H1 (cell line): ENCODE results near the gene ZNF699. TPM values are rescaled to one million over a fixed set of nuclear protein-coding genes. Genes with fewer than 3 reads are reported as not detected.

Source experiments
- CTCF ChIA-PET: fragments of 300-600 bp; sonication (Branson Sonifier 250); formaldehyde crosslinking; loops from one replicate; lab custom pipeline; 2021; ENCODE audit not compliant: partially characterized antibody; lab: Charles Lee
- POLR2A ChIA-PET: fragments of 300-600 bp; sonication (Branson Sonifier 250); formaldehyde crosslinking; loops from one replicate; lab custom pipeline; 2021; ENCODE audit warnings: inconsistent platforms; ENCODE audit not compliant: partially characterized antibody; lab: Charles Lee
- DNase-seq, 2 experiments: peaks; one replicate each; pipeline versions ENCODE4 v3.0.0 to v3.0.0-alpha.2; 2010 to 2022; ENCODE audit warnings: low spot score in 2 of 2, low read depth in 1 of 2, mixed read lengths in 1 of 2
- FAIRE-seq: peaks from 2 replicates; lab custom pipeline; 2011; peaks lifted over from hg19 to GRCh38; lab: Jason Lieb, UNC
- H2AFZ ChIP-seq: 2 replicates; pipeline ENCODE4 v1.8.1; 2012; ENCODE audit warnings: low read length, inconsistent platforms
- H2AK5ac ChIP-seq: 2 replicates; pipeline ENCODE4 v1.6.1; 2013; ENCODE audit warnings: low read depth, low read length
- H2BK120ac ChIP-seq: replicated peaks from 2 replicates; pipeline ENCODE3; 2013; ENCODE audit warnings: low read depth, low read length, inconsistent platforms
- H2BK12ac ChIP-seq: 2 replicates; pipeline ENCODE4 v1.6.1; 2013; ENCODE audit warnings: low read depth, low read length
- H2BK15ac ChIP-seq: 2 replicates; pipeline ENCODE4 v1.6.1; 2013; ENCODE audit warnings: low read length
- H2BK20ac ChIP-seq: 2 replicates; pipeline ENCODE4 v1.6.1; 2013; ENCODE audit warnings: low read length
- H2BK5ac ChIP-seq: 2 replicates; pipeline ENCODE4 v1.6.1; 2013; ENCODE audit warnings: low read depth, low read length
- H3K14ac ChIP-seq: 2 replicates; pipeline ENCODE4 v1.6.1; 2013; ENCODE audit warnings: inconsistent platforms; ENCODE audit not compliant: insufficient read length
- H3K18ac ChIP-seq: 2 replicates; pipeline ENCODE4 v1.6.1; 2013; ENCODE audit warnings: low read length; ENCODE audit errors: extremely low read depth
- H3K23ac ChIP-seq: 2 replicates; pipeline ENCODE4 v1.6.1; 2013; ENCODE audit warnings: inconsistent platforms; ENCODE audit not compliant: insufficient read length
- H3K23me2 ChIP-seq: 2 replicates; pipeline ENCODE4 v1.6.1; 2013; ENCODE audit warnings: low read depth, low read length
- H3K27ac ChIP-seq: 2 replicates; pipeline ENCODE4 v1.6.1; 2011; ENCODE audit warnings: low read depth, low read length, inconsistent platforms
- H3K27me3 ChIP-seq, 4 experiments: replicated peaks in 1 of 4; 1 replicate in 1 of 4; 2 replicates in 3 of 4; pipeline versions ENCODE4 v1.6.1 to v1.8.1; 2011 to 2013; ENCODE audit warnings: low read length in 3 of 4, mild to moderate bottlenecking in 3 of 4, inconsistent platforms in 2 of 4, mixed read lengths in 2 of 4, moderate library complexity in 1 of 4; ENCODE audit not compliant: control insufficient read depth in 3 of 4, insufficient read depth in 3 of 4; ENCODE audit errors: extremely low read depth in 1 of 4
- H3K36me3 ChIP-seq, 4 experiments: 2 replicates each; pipeline versions ENCODE4 v1.6.1 to v1.8.1; 2011 to 2013; ENCODE audit warnings: mild to moderate bottlenecking in 4 of 4, low read length in 3 of 4, moderate library complexity in 2 of 4, control low read depth in 1 of 4, inconsistent platforms in 1 of 4; ENCODE audit not compliant: insufficient read depth in 4 of 4, control insufficient read depth in 2 of 4
- H3K4ac ChIP-seq: replicated peaks from 2 replicates; pipeline ENCODE3; 2013; ENCODE audit warnings: low read length, low read depth, mixed read lengths, inconsistent platforms; ENCODE audit not compliant: insufficient read length
- H3K4me1 ChIP-seq, 4 experiments: replicated peaks in 1 of 4; 1 replicate in 1 of 4; 2 replicates in 3 of 4; pipeline versions ENCODE4 v1.6.1 to v1.8.1; 2011 to 2013; ENCODE audit warnings: low read length in 3 of 4, inconsistent platforms in 2 of 4, mixed read lengths in 1 of 4; ENCODE audit not compliant: insufficient read depth in 4 of 4, control insufficient read depth in 3 of 4
- H3K4me2 ChIP-seq, 2 experiments: 2 replicates each; pipeline versions ENCODE4 v1.6.1 to v1.8.1; 2011 to 2013; ENCODE audit warnings: low read depth in 2 of 2, low read length in 2 of 2, control low read depth in 1 of 2, inconsistent platforms in 1 of 2, mild to moderate bottlenecking in 1 of 2; ENCODE audit not compliant: insufficient read depth in 1 of 2
- H3K4me3 ChIP-seq, 4 experiments: fragments of 200-600, 300-600 bp in 1 of 4; sonication (generic), shearing (Covaris generic), sonication (Bioruptor Twin) in 1 of 4; 2 replicates each; pipeline versions ENCODE4 v1.5.1 to v1.8.1; 2011 to 2016; ENCODE audit warnings: low read length in 4 of 4, low read depth in 3 of 4, control low read depth in 2 of 4, inconsistent platforms in 2 of 4, mild to moderate bottlenecking in 2 of 4, mixed read lengths in 1 of 4, moderate library complexity in 1 of 4; ENCODE audit not compliant: insufficient read depth in 2 of 4; ENCODE audit errors: extremely low read depth in 1 of 4
- H3K56ac ChIP-seq: replicated peaks from 2 replicates; pipeline ENCODE3; 2013; ENCODE audit warnings: low read depth, mild to moderate bottlenecking, mixed read lengths, low read length, inconsistent platforms; ENCODE audit not compliant: insufficient read length
- H3K79me1 ChIP-seq: 2 replicates; pipeline ENCODE4 v1.6.1; 2013; ENCODE audit warnings: low read depth, low read length, control low read depth
- H3K79me2 ChIP-seq, 2 experiments: 2 replicates each; pipeline versions ENCODE4 v1.6.1 to v1.8.1; 2012 to 2013; ENCODE audit warnings: low read length in 2 of 2, mild to moderate bottlenecking in 2 of 2, inconsistent platforms in 1 of 2; ENCODE audit not compliant: insufficient read depth in 2 of 2, control insufficient read depth in 1 of 2
- H3K9ac ChIP-seq, 4 experiments: replicated peaks in 1 of 4; 1 replicate in 1 of 4; 2 replicates in 3 of 4; pipeline versions ENCODE4 v1.6.1 to v1.8.1; 2011 to 2013; ENCODE audit warnings: low read depth in 3 of 4, low read length in 3 of 4, control low read depth in 2 of 4, mild to moderate bottlenecking in 2 of 4, moderate library complexity in 2 of 4, inconsistent platforms in 1 of 4; ENCODE audit errors: extremely low read depth in 1 of 4
- H3K9me3 ChIP-seq, 2 experiments: 2 replicates each; pipeline versions ENCODE4 v1.6.1 to v1.8.1; 2012 to 2013; ENCODE audit warnings: mild to moderate bottlenecking in 2 of 2, moderate library complexity in 2 of 2, control low read depth in 1 of 2, inconsistent platforms in 1 of 2, low read depth in 1 of 2, low read length in 1 of 2, mixed read lengths in 1 of 2; ENCODE audit not compliant: insufficient read depth in 2 of 2
- H4K20me1 ChIP-seq, 2 experiments: replicated peaks in 1 of 2; 2 replicates each; pipeline versions ENCODE3 to v1.8.1; 2011 to 2013; ENCODE audit warnings: inconsistent platforms in 2 of 2, low read length in 2 of 2, mild to moderate bottlenecking in 1 of 2; ENCODE audit not compliant: insufficient read depth in 2 of 2, control insufficient read depth in 1 of 2
- H4K5ac ChIP-seq: 2 replicates; pipeline ENCODE4 v1.6.1; 2013; ENCODE audit warnings: low read length, low read depth, mixed read lengths, inconsistent platforms; ENCODE audit not compliant: insufficient read length
- H4K8ac ChIP-seq: 2 replicates; pipeline ENCODE4 v1.8.0; 2013; ENCODE audit warnings: mild to moderate bottlenecking, moderate library complexity, low read length, inconsistent platforms; ENCODE audit not compliant: insufficient read depth; ENCODE audit errors: extremely low read depth
- H4K91ac ChIP-seq: replicated peaks from 2 replicates; pipeline ENCODE3; 2013; ENCODE audit warnings: low read length, mixed read lengths, inconsistent platforms; ENCODE audit not compliant: insufficient read length
- ASH2L ChIP-seq: fragments of 200-600, 300-600 bp; sonication (generic); IDR thresholded peaks from one replicate; pipeline ENCODE4 v1.7.1; 2017; ENCODE audit warnings: low read length
- BACH1 ChIP-seq: IDR thresholded peaks from 2 replicates; pipeline ENCODE4 v1.6.1; 2012; ENCODE audit warnings: low read length, improper control_type of control experiment
- CEBPB ChIP-seq: IDR thresholded peaks from 2 replicates; pipeline ENCODE4 v1.6.1; 2012; ENCODE audit warnings: low read depth, low read length
- E2F6 ChIP-seq: IDR thresholded peaks from 2 replicates; pipeline ENCODE4 v1.6.1; 2012; ENCODE audit warnings: inconsistent platforms
- GTF2F1 ChIP-seq: IDR thresholded peaks from 2 replicates; pipeline ENCODE4 v1.6.1; 2012; ENCODE audit warnings: low read depth, low read length, improper control_type of control experiment, borderline replicate concordance
- KDM4A ChIP-seq: IDR thresholded peaks from one replicate; pipeline ENCODE4 v1.7.1; 2012; ENCODE audit warnings: low read depth, mild to moderate bottlenecking, moderate library complexity, low read length, inconsistent platforms; ENCODE audit not compliant: severe bottlenecking
- NRF1 ChIP-seq: IDR thresholded peaks from 2 replicates; pipeline ENCODE4 v1.6.1; 2011; ENCODE audit warnings: mild to moderate bottlenecking, low read depth, low read length, improper control_type of control experiment
- POLR2A ChIP-seq, 2 experiments: IDR thresholded peaks; 1 replicate in 1 of 2; 2 replicates in 1 of 2; pipeline ENCODE4 v1.6.1; 2011; ENCODE audit warnings: low read depth in 2 of 2, low read length in 2 of 2, mild to moderate bottlenecking in 2 of 2; ENCODE audit errors: control extremely low read depth in 1 of 2
- POLR2AphosphoS5 ChIP-seq: IDR thresholded peaks from 2 replicates; pipeline ENCODE4 v1.6.1; 2011; ENCODE audit warnings: low read depth, low read length
- RBBP5 ChIP-seq: IDR thresholded peaks from 2 replicates; pipeline ENCODE4 v1.7.1; 2012; ENCODE audit warnings: low read depth, mild to moderate bottlenecking, inconsistent platforms, low read length, moderate library complexity, borderline replicate concordance
- RXRA ChIP-seq: IDR thresholded peaks from 2 replicates; pipeline ENCODE4 v1.6.1; 2011; ENCODE audit warnings: low read depth, mild to moderate bottlenecking, low read length, moderate library complexity; ENCODE audit not compliant: insufficient read depth
- SP1 ChIP-seq: IDR thresholded peaks from 2 replicates; pipeline ENCODE4 v1.6.1; 2011; ENCODE audit warnings: low read depth, low read length
- SP4 ChIP-seq: IDR thresholded peaks from 2 replicates; pipeline ENCODE4 v1.6.1; 2012; ENCODE audit warnings: low read length, inconsistent platforms
- SRF ChIP-seq: IDR thresholded peaks from 2 replicates; pipeline ENCODE4 v1.6.1; 2011; ENCODE audit warnings: mild to moderate bottlenecking, low read depth, low read length, moderate library complexity
- TBP ChIP-seq: IDR thresholded peaks from 2 replicates; pipeline ENCODE4 v1.6.1; 2011; ENCODE audit warnings: low read depth, low read length, improper control_type of control experiment
- WGBS, 2 experiments: shearing (Covaris generic) in 1 of 2; methylation state at CpG; one replicate each; pipeline versions ENCODE4 v1.1.6 to v1.1.7; 2013 to 2015; ENCODE audit warnings: low lambda C conversion rate in 2 of 2, mixed read lengths in 2 of 2, inconsistent platforms in 1 of 2, low coverage in 1 of 2, missing lambda C conversion rate in 1 of 2; ENCODE audit not compliant: insufficient replicate concordance in 2 of 2, insufficient coverage in 1 of 2, insufficient read length in 1 of 2; ENCODE audit errors: extremely low coverage in 1 of 2, missing lambda C conversion rate in 1 of 2; 5-methylcytosine and 5-hydroxymethylcytosine counted together
- polyA plus RNA-seq, 7 experiments: library from polyadenylated mRNA; depleted of rRNA in 3 of 7; stranded (reverse) in 5 of 7; unstranded in 2 of 7; fragments of >200 nt in 5 of 7; fragments of 200-250 nt in 2 of 7; gene quantifications; 1 replicate in 5 of 7; 2 replicates in 1 of 7; 4 replicates in 1 of 7; pipeline versions ENCODE4 v1.2.1 to v1.2.3, GENCODE V29; 2011 to 2013; ENCODE audit warnings: missing spikeins in 2 of 7, mixed read lengths in 2 of 7
- total RNA-seq: library from RNA; stranded (reverse); fragmentation: NEBNext Ultra II Directional; extraction: Animal tissue kit (Norgen Biotek cat#: 25700); gene quantifications from 2 replicates; pipeline ENCODE4 v1.2.1, GENCODE V29; 2021

ZNF699 gene
- total and polyA plus RNA-seq, 2 of the 8 experiments (the other 6 are each of a cell fraction or from before 2014, with no cell fraction given) = 1.00 to 3.3 TPM

- no peak for FAIRE-seq
- peak overlapping the region; percentile 71 to 88 (median 75); a peak in 6 of 8 replicates for H3K4me3 ChIP-seq
- TF ChIP-seq POLR2AphosphoS5 (no peak), KDM4A (no peak), POLR2A (IDR thresholded peaks at IDR 0.05; ENCODE audit: control extremely low read depth in 1 of 2, low read depth in 2 of 2, low read length in 2 of 2) (no peak), CEBPB (no peak), E2F6 (peak; percentile 75), ASH2L (no peak), SP4 (no peak), NRF1 (no peak), GTF2F1 (no peak), TBP (no peak), SP1 (peak; percentile 83), BACH1 (no peak), RBBP5 (no peak), SRF (no peak), RXRA (no peak)
These were observed 13.9 kb upstream of the ZNF699 start for GRCh38 chr19:9323557-9323918.

More at GRCh38 chr19:9323557-9323918, 13.9 kb upstream of the ZNF699 start:
- no peak overlapping the region for H2BK15ac ChIP-seq
- no peak overlapping the region for H4K5ac ChIP-seq
- peak overlapping the region; percentile 9; the same call in 1 of the 2 replicates for H3K18ac ChIP-seq
- peaks cover 12 to 27% of the 10 kb centered on the region in 2 experiments; a peak in 3 of 4 replicates for H3K9me3 ChIP-seq
- POLR2A ChIA-PET = interaction anchor here (0.7 to 1.7 kb wide), 3 partner anchors 14 to 112 kb away, joined by 3 to 5 read pairs (median 4); partner anchors contain the start of genes ZNF266 and ZNF699
- WGBS, 2 experiments = 27% methylated on average over 9 of the region's 9 CpGs; no CpG with 5 or more reads in 1 of the 2 experiments
- H3K9ac ChIP-seq = peak overlapping the region in 1 of 4 experiments; percentile 8; a peak in 2 of 7 replicates
- no peaks in the 10 kb centered on the region for H4K20me1 ChIP-seq
- H3K36me3 ChIP-seq = peaks cover 0 to 11% (median 4%) of the 10 kb centered on the region in 4 experiments; a peak in 4 of 8 replicates
- no peaks in the 10 kb centered on the region for H3K27me3 ChIP-seq
- H3K23ac ChIP-seq = no peak overlapping the region
- H3K23me2 ChIP-seq = no peaks in the 10 kb centered on the region
- no peak overlapping the region for H2BK20ac ChIP-seq
- no peak overlapping the region for H3K4ac ChIP-seq
- H2BK12ac ChIP-seq = no peak overlapping the region
- H3K27ac ChIP-seq = peak overlapping the region; percentile 29; the same call in 1 of the 2 replicates
- H3K79me1 ChIP-seq = peaks cover 3% of the 10 kb centered on the region; the same call in 1 of the 2 replicates
- H2AK5ac ChIP-seq = no peak overlapping the region
- H3K56ac ChIP-seq = no peak overlapping the region
- DNase-seq = no peak
- no peak overlapping the region; the same call in 1 of the 2 replicates for H2BK5ac ChIP-seq
- peak overlapping the region; percentile 67 to 74 for H3K4me2 ChIP-seq
- no peaks in the 10 kb centered on the region; a peak in 2 of 7 replicates for H3K4me1 ChIP-seq
- CTCF ChIA-PET = interaction anchor here (0.6 kb wide), 1 partner anchor 295 kb away, joined by 3 read pairs; no protein-coding TSS in a partner anchor
- no peak overlapping the region for H4K8ac ChIP-seq
- H3K14ac ChIP-seq = no peak overlapping the region
- H4K91ac ChIP-seq = no peak overlapping the region
- H3K79me2 ChIP-seq = peaks cover 6 to 26% of the 10 kb centered on the region in 2 experiments
- H2AFZ ChIP-seq = peak overlapping the region; percentile 77; the same call in 1 of the 2 replicates
- H2BK120ac ChIP-seq = no peak overlapping the region
